ENCODE results near the gene PER2. TPM values are rescaled to one million over a fixed set of nuclear protein-coding genes. Genes with fewer than 3 reads are reported as not detected.

PER2 gene
- total and polyA plus RNA-seq, 2 donors (not counting 1 experiment from before 2014, with no cell fraction given), result 3.2 to 12.6 TPM

- Mint-ChIP-seq H3K4me1 (peaks cover 10% of the 10 kb centered on the region), H3K9me3 (ENCODE audit: insufficient read depth) (no peaks in the 10 kb centered on the region), H3K27me3 (peaks cover 5% of the 10 kb centered on the region), H3K4me3 (no peak overlapping the region), H3K27ac (no peak overlapping the region)
- WGBS (ENCODE audit: insufficient coverage), result 94% methylated on average over 7 of the region's 17 CpGs
- H2AFZ ChIP-seq (ENCODE audit: insufficient read depth, low read depth, low read length, poor library complexity, severe bottlenecking), result no peak overlapping the region
- no peak for TF ChIP-seq EZH2 (IDR thresholded peaks at IDR 0.05; ENCODE audit: borderline replicate concordance, insufficient read depth, low read depth, low read length, poor library complexity, severe bottlenecking)
- TF ChIP-seq CTCF (IDR thresholded peaks at IDR 0.05), result no peak
- no peaks in the 10 kb centered on the region for H3K36me3 ChIP-seq (replicated peaks in 1 of 2; ENCODE audit: control extremely low read depth in 1 of 2, control insufficient read depth in 1 of 2, extremely low read depth in 1 of 2, insufficient read depth in 2 of 2, low read length in 1 of 2)
- H3K4me1 ChIP-seq (ENCODE audit: control insufficient read depth in 2 of 2, insufficient read depth in 2 of 2, low read length in 2 of 2), result peaks cover 3 to 6% of the 10 kb centered on the region in 2 donors
- H3K9ac ChIP-seq (ENCODE audit: low read length), result no peak overlapping the region
- ATAC-seq (ENCODE audit: low read depth) (no peak), DNase-seq (no peak)
- POLR2A ChIA-PET, result no interaction called here
- H4K20me1 ChIP-seq (ENCODE audit: control insufficient read depth, insufficient read depth, low read length, poor library complexity, severe bottlenecking), result no peaks in the 10 kb centered on the region
- no peak overlapping the region for H3K4me2 ChIP-seq (replicated peaks; ENCODE audit: low read depth, low read length, poor library complexity, severe bottlenecking)
- no peak overlapping the region for H3K27ac ChIP-seq (ENCODE audit: low read length in 2 of 2)
- peaks cover 0 to 14% (median 0%) of the 10 kb centered on the region in 4 experiments for H3K27me3 ChIP-seq (replicated peaks in 1 of 4; ENCODE audit: control extremely low read depth in 1 of 4, control insufficient read depth in 3 of 4, insufficient read depth in 4 of 4, low read length in 3 of 4)
- no peaks in the 10 kb centered on the region for H3K9me3 ChIP-seq (ENCODE audit: control extremely low read depth in 1 of 3, control insufficient read depth in 2 of 3, insufficient read depth in 1 of 3, low read length in 2 of 3)
- no peaks in the 10 kb centered on the region for H3K79me2 ChIP-seq (ENCODE audit: control insufficient read depth, insufficient read depth, low read length)
- CTCF ChIA-PET, result no interaction called here
- H3K4me3 ChIP-seq (ENCODE audit: control extremely low read depth in 1 of 5, extremely low read depth in 1 of 5, insufficient read depth in 1 of 5, low read depth in 2 of 5, low read length in 4 of 5), result no peak overlapping the region
- intact Hi-C loops (cut with micrococcal nuclease), result no loop called here
Observed at GRCh38 chr2:238294393-238295143, 6.2 kb upstream of the PER2 start.

GRCh38 chr2:238294046-238294392, 5.6 kb upstream of the PER2 start:
- no peak overlapping the region for H3K4me3 Mint-ChIP-seq
- H3K9me3 Mint-ChIP-seq (ENCODE audit: insufficient read depth), result no peaks in the 10 kb centered on the region
- ATAC-seq (ENCODE audit: low read depth) (no peak), DNase-seq (no peak)
- Histone ChIP-seq H3K4me2 (replicated peaks; ENCODE audit: low read depth, low read length, poor library complexity, severe bottlenecking) (no peak overlapping the region), H2AFZ (ENCODE audit: insufficient read depth, low read depth, low read length, poor library complexity, severe bottlenecking) (no peak overlapping the region), H3K36me3 (replicated peaks in 1 of 2; ENCODE audit: control extremely low read depth in 1 of 2, control insufficient read depth in 1 of 2, extremely low read depth in 1 of 2, insufficient read depth in 2 of 2, low read length in 1 of 2) (no peaks in the 10 kb centered on the region), H3K79me2 (ENCODE audit: control insufficient read depth, insufficient read depth, low read length) (no peaks in the 10 kb centered on the region), H3K4me1 (ENCODE audit: control insufficient read depth in 2 of 2, insufficient read depth in 2 of 2, low read length in 2 of 2) (peaks cover 7 to 11% of the 10 kb centered on the region in 2 donors), H4K20me1 (ENCODE audit: control insufficient read depth, insufficient read depth, low read length, poor library complexity, severe bottlenecking) (no peaks in the 10 kb centered on the region), H3K9ac (ENCODE audit: low read length) (no peak overlapping the region), H3K27ac (ENCODE audit: low read length in 2 of 2) (no peak overlapping the region), H3K27me3 (replicated peaks in 1 of 4; ENCODE audit: control extremely low read depth in 1 of 4, control insufficient read depth in 3 of 4, insufficient read depth in 4 of 4, low read length in 3 of 4) (peaks cover 0 to 14% (median 0%) of the 10 kb centered on the region in 4 experiments), H3K9me3 (ENCODE audit: control extremely low read depth in 1 of 3, control insufficient read depth in 2 of 3, insufficient read depth in 1 of 3, low read length in 2 of 3) (no peaks in the 10 kb centered on the region), H3K4me3 (ENCODE audit: control extremely low read depth in 1 of 5, extremely low read depth in 1 of 5, insufficient read depth in 1 of 5, low read depth in 2 of 5, low read length in 4 of 5) (no peak overlapping the region)
- peaks cover 5% of the 10 kb centered on the region for H3K27me3 Mint-ChIP-seq
- ChIA-PET POLR2A (no interaction called here), CTCF (no interaction called here)
- H3K27ac Mint-ChIP-seq, result no peak overlapping the region
- H3K4me1 Mint-ChIP-seq, result peaks cover 14% of the 10 kb centered on the region
- intact Hi-C loops (cut with micrococcal nuclease), result no loop called here
- TF ChIP-seq CTCF (IDR thresholded peaks at IDR 0.05), result no peak
- TF ChIP-seq EZH2 (IDR thresholded peaks at IDR 0.05; ENCODE audit: borderline replicate concordance, insufficient read depth, low read depth, low read length, poor library complexity, severe bottlenecking), result no peak
- WGBS (ENCODE audit: insufficient coverage), result 91% methylated on average over 9 of the region's 9 CpGs

Measured in B cell (primary cell).